ENCODE results near the gene CMTM5.

CMTM5 gene

DNA sequence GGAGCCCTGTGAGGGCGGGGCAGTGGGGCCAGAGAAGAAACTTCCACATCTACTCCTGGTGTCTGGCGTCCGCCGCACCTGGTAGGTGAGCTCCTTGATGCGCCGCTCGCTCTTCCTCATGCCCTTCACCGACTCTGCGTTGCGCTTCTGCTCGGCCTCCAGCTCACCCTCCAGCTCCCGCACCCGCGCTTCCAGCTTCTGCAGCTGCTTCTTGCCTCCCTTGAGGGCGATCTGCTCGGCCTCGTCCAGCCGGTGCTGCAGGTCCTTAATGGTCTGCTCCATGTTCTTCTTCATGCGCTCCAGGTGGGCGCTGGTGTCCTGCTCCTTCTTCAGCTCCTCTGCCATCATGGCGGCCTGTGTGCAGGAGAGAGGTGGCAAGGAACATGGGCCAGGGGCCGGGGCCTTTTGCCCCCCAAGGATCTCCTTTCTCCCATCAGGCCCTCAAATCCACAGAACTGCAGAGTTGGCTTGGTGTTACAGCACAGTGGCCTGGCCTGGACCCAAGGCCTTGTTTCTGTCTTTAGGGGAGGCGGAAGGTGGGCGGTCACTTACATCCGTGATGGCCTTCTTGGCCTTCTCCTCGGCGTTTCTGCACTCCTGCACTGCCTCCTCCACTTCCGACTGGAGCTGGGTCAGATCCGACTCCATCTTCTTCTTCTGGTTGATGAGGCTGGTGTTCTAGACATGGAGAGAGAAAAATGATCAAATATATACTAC is 7.7 kb downstream of the CMTM5 start:
- TF ChIP-seq, protein P1, sequence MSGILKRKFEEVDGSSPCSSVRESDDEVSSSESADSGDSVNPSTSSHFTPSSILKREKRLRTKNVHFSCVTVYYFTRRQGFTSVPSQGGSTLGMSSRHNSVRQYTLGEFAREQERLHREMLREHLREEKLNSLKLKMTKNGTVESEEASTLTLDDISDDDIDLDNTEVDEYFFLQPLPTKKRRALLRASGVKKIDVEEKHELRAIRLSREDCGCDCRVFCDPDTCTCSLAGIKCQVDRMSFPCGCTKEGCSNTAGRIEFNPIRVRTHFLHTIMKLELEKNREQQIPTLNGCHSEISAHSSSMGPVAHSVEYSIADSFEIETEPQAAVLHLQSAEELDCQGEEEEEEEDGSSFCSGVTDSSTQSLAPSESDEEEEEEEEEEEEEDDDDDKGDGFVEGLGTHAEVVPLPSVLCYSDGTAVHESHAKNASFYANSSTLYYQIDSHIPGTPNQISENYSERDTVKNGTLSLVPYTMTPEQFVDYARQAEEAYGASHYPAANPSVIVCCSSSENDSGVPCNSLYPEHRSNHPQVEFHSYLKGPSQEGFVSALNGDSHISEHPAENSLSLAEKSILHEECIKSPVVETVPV (CRISPR knock-in tag; IDR thresholded peaks at IDR 0.05) = no peak
- TF ChIP-seq, protein P2, sequence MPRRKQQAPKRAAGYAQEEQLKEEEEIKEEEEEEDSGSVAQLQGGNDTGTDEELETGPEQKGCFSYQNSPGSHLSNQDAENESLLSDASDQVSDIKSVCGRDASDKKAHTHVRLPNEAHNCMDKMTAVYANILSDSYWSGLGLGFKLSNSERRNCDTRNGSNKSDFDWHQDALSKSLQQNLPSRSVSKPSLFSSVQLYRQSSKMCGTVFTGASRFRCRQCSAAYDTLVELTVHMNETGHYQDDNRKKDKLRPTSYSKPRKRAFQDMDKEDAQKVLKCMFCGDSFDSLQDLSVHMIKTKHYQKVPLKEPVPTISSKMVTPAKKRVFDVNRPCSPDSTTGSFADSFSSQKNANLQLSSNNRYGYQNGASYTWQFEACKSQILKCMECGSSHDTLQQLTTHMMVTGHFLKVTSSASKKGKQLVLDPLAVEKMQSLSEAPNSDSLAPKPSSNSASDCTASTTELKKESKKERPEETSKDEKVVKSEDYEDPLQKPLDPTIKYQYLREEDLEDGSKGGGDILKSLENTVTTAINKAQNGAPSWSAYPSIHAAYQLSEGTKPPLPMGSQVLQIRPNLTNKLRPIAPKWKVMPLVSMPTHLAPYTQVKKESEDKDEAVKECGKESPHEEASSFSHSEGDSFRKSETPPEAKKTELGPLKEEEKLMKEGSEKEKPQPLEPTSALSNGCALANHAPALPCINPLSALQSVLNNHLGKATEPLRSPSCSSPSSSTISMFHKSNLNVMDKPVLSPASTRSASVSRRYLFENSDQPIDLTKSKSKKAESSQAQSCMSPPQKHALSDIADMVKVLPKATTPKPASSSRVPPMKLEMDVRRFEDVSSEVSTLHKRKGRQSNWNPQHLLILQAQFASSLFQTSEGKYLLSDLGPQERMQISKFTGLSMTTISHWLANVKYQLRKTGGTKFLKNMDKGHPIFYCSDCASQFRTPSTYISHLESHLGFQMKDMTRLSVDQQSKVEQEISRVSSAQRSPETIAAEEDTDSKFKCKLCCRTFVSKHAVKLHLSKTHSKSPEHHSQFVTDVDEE (CRISPR knock-in tag; IDR thresholded peaks at IDR 0.05) = no peak
- TF ChIP-seq TCF4 (CRISPR knock-in tag; IDR thresholded peaks at IDR 0.05; ENCODE audit: borderline replicate concordance) (no peak), ISL1 (CRISPR knock-in tag; IDR thresholded peaks at IDR 0.05) (no peak), OSR1 (CRISPR knock-in tag; IDR thresholded peaks at IDR 0.05) (no peak), PPARA (CRISPR knock-in tag; IDR thresholded peaks at IDR 0.05; ENCODE audit: borderline replicate concordance) (no peak), RARB (CRISPR knock-in tag; IDR thresholded peaks at IDR 0.05) (no peak), ZNF565 (CRISPR knock-in tag; conservative IDR thresholded peaks at IDR 0.05; ENCODE audit: low read depth) (no peak), TOX (CRISPR knock-in tag; IDR thresholded peaks at IDR 0.05; ENCODE audit: borderline replicate concordance) (no peak), ZC3H10 (CRISPR knock-in tag; IDR thresholded peaks at IDR 0.05) (no peak)
- TF ChIP-seq, protein P3, sequence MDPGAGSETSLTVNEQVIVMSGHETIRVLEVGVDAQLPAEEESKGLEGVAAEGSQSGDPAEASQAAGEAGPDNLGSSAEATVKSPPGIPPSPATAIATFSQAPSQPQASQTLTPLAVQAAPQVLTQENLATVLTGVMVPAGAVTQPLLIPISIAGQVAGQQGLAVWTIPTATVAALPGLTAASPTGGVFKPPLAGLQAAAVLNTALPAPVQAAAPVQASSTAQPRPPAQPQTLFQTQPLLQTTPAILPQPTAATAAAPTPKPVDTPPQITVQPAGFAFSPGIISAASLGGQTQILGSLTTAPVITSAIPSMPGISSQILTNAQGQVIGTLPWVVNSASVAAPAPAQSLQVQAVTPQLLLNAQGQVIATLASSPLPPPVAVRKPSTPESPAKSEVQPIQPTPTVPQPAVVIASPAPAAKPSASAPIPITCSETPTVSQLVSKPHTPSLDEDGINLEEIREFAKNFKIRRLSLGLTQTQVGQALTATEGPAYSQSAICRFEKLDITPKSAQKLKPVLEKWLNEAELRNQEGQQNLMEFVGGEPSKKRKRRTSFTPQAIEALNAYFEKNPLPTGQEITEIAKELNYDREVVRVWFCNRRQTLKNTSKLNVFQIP (CRISPR knock-in tag; IDR thresholded peaks at IDR 0.05; ENCODE audit: borderline replicate concordance, low read depth) = no peak
- TF ChIP-seq, protein P4, sequence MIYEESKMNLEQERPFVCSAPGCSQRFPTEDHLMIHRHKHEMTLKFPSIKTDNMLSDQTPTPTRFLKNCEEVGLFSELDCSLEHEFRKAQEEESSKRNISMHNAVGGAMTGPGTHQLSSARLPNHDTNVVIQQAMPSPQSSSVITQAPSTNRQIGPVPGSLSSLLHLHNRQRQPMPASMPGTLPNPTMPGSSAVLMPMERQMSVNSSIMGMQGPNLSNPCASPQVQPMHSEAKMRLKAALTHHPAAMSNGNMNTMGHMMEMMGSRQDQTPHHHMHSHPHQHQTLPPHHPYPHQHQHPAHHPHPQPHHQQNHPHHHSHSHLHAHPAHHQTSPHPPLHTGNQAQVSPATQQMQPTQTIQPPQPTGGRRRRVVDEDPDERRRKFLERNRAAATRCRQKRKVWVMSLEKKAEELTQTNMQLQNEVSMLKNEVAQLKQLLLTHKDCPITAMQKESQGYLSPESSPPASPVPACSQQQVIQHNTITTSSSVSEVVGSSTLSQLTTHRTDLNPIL (CRISPR knock-in tag; IDR thresholded peaks at IDR 0.05; ENCODE audit: low read depth) = no peak

DNA sequence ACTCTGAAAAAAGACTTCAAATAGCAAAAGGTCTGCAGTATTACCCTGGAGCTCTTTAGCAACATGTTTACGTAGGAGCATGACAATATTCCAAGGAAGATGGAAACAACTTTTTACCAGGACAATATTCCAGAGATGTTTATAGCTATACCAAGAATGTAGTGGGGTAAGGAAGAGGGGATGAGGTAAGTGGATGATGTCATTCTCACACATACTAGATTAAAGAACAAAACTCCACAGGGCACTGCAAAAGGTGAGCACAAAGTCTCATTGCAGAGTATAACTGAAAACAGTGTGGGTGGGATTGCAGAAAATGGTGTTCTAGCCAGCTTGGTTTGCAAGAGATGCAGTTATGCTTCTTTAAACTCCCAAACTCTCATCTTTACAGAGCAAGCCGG is 8.4 kb downstream of the CMTM5 start:
- TF ChIP-seq, protein P2 (CRISPR knock-in tag; IDR thresholded peaks at IDR 0.05) = no peak
- TF ChIP-seq CSDC2 (CRISPR knock-in tag; IDR thresholded peaks at IDR 0.05) (no peak), TCF4 (CRISPR knock-in tag; IDR thresholded peaks at IDR 0.05; ENCODE audit: borderline replicate concordance) (no peak), OSR1 (CRISPR knock-in tag; IDR thresholded peaks at IDR 0.05) (no peak), ARNTL (CRISPR knock-in tag; IDR thresholded peaks at IDR 0.05; ENCODE audit: borderline replicate concordance, low read depth) (no peak), ZFP30 (CRISPR knock-in tag; IDR thresholded peaks at IDR 0.05) (no peak), BACH2 (CRISPR knock-in tag; IDR thresholded peaks at IDR 0.05; ENCODE audit: borderline replicate concordance) (no peak)
- TF ChIP-seq, protein P5, sequence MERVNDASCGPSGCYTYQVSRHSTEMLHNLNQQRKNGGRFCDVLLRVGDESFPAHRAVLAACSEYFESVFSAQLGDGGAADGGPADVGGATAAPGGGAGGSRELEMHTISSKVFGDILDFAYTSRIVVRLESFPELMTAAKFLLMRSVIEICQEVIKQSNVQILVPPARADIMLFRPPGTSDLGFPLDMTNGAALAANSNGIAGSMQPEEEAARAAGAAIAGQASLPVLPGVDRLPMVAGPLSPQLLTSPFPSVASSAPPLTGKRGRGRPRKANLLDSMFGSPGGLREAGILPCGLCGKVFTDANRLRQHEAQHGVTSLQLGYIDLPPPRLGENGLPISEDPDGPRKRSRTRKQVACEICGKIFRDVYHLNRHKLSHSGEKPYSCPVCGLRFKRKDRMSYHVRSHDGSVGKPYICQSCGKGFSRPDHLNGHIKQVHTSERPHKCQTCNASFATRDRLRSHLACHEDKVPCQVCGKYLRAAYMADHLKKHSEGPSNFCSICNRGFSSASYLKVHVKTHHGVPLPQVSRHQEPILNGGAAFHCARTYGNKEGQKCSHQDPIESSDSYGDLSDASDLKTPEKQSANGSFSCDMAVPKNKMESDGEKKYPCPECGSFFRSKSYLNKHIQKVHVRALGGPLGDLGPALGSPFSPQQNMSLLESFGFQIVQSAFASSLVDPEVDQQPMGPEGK (CRISPR knock-in tag; IDR thresholded peaks at IDR 0.05; ENCODE audit: borderline replicate concordance) = no peak
- TF ChIP-seq, protein P1 (CRISPR knock-in tag; IDR thresholded peaks at IDR 0.05) = no peak
- no peak for ATAC-seq

More for the DNA sequence above, 7.7 kb downstream of the CMTM5 start:
- ATAC-seq = no peak
